ENCODE results near the gene PRR29.
A peak's percentile ranks its signal among the peaks of the same experiment; 100 is the strongest.

The PRR29 gene

GRCh38 chr17:63998050-63998720 lies at the start of gene PRR29:
PRR29 (plus strand) TSS chr17:63998351; CDS start chr17:63998365, 14 bp downstream.
- H3K4me3 ChIP-seq (ENCODE audit: low read depth in 1 of 2, low read length in 2 of 2): peak within 1 kb of the TSS; percentile 63 to 73
- H3K4me1 ChIP-seq (ENCODE audit: control insufficient read depth in 1 of 2, insufficient read depth in 2 of 2, low read length in 2 of 2): peaks cover 0 to 16% of the 10 kb centered on the region in 2 donors
- no peaks in the 10 kb centered on the region for H3K36me3 ChIP-seq (ENCODE audit: control insufficient read depth in 1 of 2, insufficient read depth in 2 of 2, low read length in 2 of 2)
- no peak within 1 kb of the TSS for H3K27ac ChIP-seq (ENCODE audit: low read length)
- no peaks in the 10 kb centered on the region for H3K9me3 ChIP-seq (ENCODE audit: control insufficient read depth in 1 of 2, low read length in 2 of 2)
- peaks cover 14% of the 10 kb centered on the region for H3K27me3 ChIP-seq (ENCODE audit: low read depth, low read length)

- Histone ChIP-seq H3K4me3 (ENCODE audit: low read depth in 1 of 2, low read length in 2 of 2) (no peak overlapping the region), H3K9me3 (ENCODE audit: control insufficient read depth in 1 of 2, low read length in 2 of 2) (no peaks in the 10 kb centered on the region), H3K36me3 (ENCODE audit: control insufficient read depth in 1 of 2, insufficient read depth in 2 of 2, low read length in 2 of 2) (no peaks in the 10 kb centered on the region), H3K4me1 (ENCODE audit: control insufficient read depth in 1 of 2, insufficient read depth in 2 of 2, low read length in 2 of 2) (no peaks in the 10 kb centered on the region), H3K27ac (ENCODE audit: low read length) (no peak overlapping the region), H3K27me3 (ENCODE audit: low read depth, low read length) (no peaks in the 10 kb centered on the region)
These were observed 49.6 kb upstream of the PRR29 start for GRCh38 chr17:63948521-63948920.

- H3K36me3 ChIP-seq (ENCODE audit: control insufficient read depth in 1 of 2, insufficient read depth in 2 of 2, low read length in 2 of 2): no peaks in the 10 kb centered on the region
- no peaks in the 10 kb centered on the region for H3K27me3 ChIP-seq (ENCODE audit: low read depth, low read length)
- no peak overlapping the region for H3K4me3 ChIP-seq (ENCODE audit: low read depth in 1 of 2, low read length in 2 of 2)
- no peak overlapping the region for H3K27ac ChIP-seq (ENCODE audit: low read length)
- no peaks in the 10 kb centered on the region for H3K4me1 ChIP-seq (ENCODE audit: control insufficient read depth in 1 of 2, insufficient read depth in 2 of 2, low read length in 2 of 2)
- H3K9me3 ChIP-seq (ENCODE audit: control insufficient read depth in 1 of 2, low read length in 2 of 2): no peaks in the 10 kb centered on the region
These were observed 48.4 kb upstream of the PRR29 start for GRCh38 chr17:63949576-63950250.

- Histone ChIP-seq H3K9me3 (ENCODE audit: control insufficient read depth in 1 of 2, low read length in 2 of 2) (no peaks in the 10 kb centered on the region), H3K4me3 (ENCODE audit: low read depth in 1 of 2, low read length in 2 of 2) (no peak overlapping the region), H3K27me3 (ENCODE audit: low read depth, low read length) (no peaks in the 10 kb centered on the region), H3K36me3 (ENCODE audit: control insufficient read depth in 1 of 2, insufficient read depth in 2 of 2, low read length in 2 of 2) (no peaks in the 10 kb centered on the region), H3K4me1 (ENCODE audit: control insufficient read depth in 1 of 2, insufficient read depth in 2 of 2, low read length in 2 of 2) (no peaks in the 10 kb centered on the region), H3K27ac (ENCODE audit: low read length) (no peak overlapping the region)
These were observed 46.9 kb upstream of the PRR29 start for GRCh38 chr17:63950940-63951907.

- Histone ChIP-seq H3K36me3 (ENCODE audit: control insufficient read depth in 1 of 2, insufficient read depth in 2 of 2, low read length in 2 of 2) (no peaks in the 10 kb centered on the region), H3K27ac (ENCODE audit: low read length) (no peak overlapping the region), H3K9me3 (ENCODE audit: control insufficient read depth in 1 of 2, low read length in 2 of 2) (no peaks in the 10 kb centered on the region), H3K27me3 (ENCODE audit: low read depth, low read length) (no peaks in the 10 kb centered on the region), H3K4me3 (ENCODE audit: low read depth in 1 of 2, low read length in 2 of 2) (no peak overlapping the region), H3K4me1 (ENCODE audit: control insufficient read depth in 1 of 2, insufficient read depth in 2 of 2, low read length in 2 of 2) (no peaks in the 10 kb centered on the region)
These were observed 43.6 kb upstream of the PRR29 start for GRCh38 chr17:63954402-63955063.

GRCh38 chr17:63955232-63955631 lies 42.9 kb upstream of the PRR29 start:
- H3K4me1 ChIP-seq (ENCODE audit: control insufficient read depth in 1 of 2, insufficient read depth in 2 of 2, low read length in 2 of 2): no peaks in the 10 kb centered on the region
- H3K36me3 ChIP-seq (ENCODE audit: control insufficient read depth in 1 of 2, insufficient read depth in 2 of 2, low read length in 2 of 2): no peaks in the 10 kb centered on the region
- no peak overlapping the region for H3K27ac ChIP-seq (ENCODE audit: low read length)
- H3K9me3 ChIP-seq (ENCODE audit: control insufficient read depth in 1 of 2, low read length in 2 of 2): no peaks in the 10 kb centered on the region
- no peaks in the 10 kb centered on the region for H3K27me3 ChIP-seq (ENCODE audit: low read depth, low read length)
- H3K4me3 ChIP-seq (ENCODE audit: low read depth in 1 of 2, low read length in 2 of 2): no peak overlapping the region

GRCh38 chr17:63955791-63956190 lies 42.4 kb upstream of the PRR29 start:
- no peaks in the 10 kb centered on the region for H3K36me3 ChIP-seq (ENCODE audit: control insufficient read depth in 1 of 2, insufficient read depth in 2 of 2, low read length in 2 of 2)
- H3K27ac ChIP-seq (ENCODE audit: low read length): no peak overlapping the region
- H3K4me1 ChIP-seq (ENCODE audit: control insufficient read depth in 1 of 2, insufficient read depth in 2 of 2, low read length in 2 of 2): peaks cover 0 to 1% of the 10 kb centered on the region in 2 donors

GRCh38 chr17:63956296-63956920 lies 41.7 kb upstream of the PRR29 start:
- Histone ChIP-seq H3K27ac (ENCODE audit: low read length) (no peak overlapping the region), H3K27me3 (ENCODE audit: low read depth, low read length) (no peaks in the 10 kb centered on the region), H3K36me3 (ENCODE audit: control insufficient read depth in 1 of 2, insufficient read depth in 2 of 2, low read length in 2 of 2) (no peaks in the 10 kb centered on the region), H3K9me3 (ENCODE audit: control insufficient read depth in 1 of 2, low read length in 2 of 2) (no peaks in the 10 kb centered on the region), H3K4me1 (ENCODE audit: control insufficient read depth in 1 of 2, insufficient read depth in 2 of 2, low read length in 2 of 2) (peaks cover 0 to 7% of the 10 kb centered on the region in 2 donors), H3K4me3 (ENCODE audit: low read depth in 1 of 2, low read length in 2 of 2) (no peak overlapping the region)

More at GRCh38 chr17:63955791-63956190, 42.4 kb upstream of the PRR29 start:
- no peaks in the 10 kb centered on the region for H3K27me3 ChIP-seq (ENCODE audit: low read depth, low read length)
- H3K4me3 ChIP-seq (ENCODE audit: low read depth in 1 of 2, low read length in 2 of 2): no peak overlapping the region
- H3K9me3 ChIP-seq (ENCODE audit: control insufficient read depth in 1 of 2, low read length in 2 of 2): no peaks in the 10 kb centered on the region

- Histone ChIP-seq H3K36me3 (ENCODE audit: control insufficient read depth in 1 of 2, insufficient read depth in 2 of 2, low read length in 2 of 2) (no peaks in the 10 kb centered on the region), H3K4me1 (ENCODE audit: control insufficient read depth in 1 of 2, insufficient read depth in 2 of 2, low read length in 2 of 2) (peaks cover 0 to 9% of the 10 kb centered on the region in 2 donors), H3K4me3 (ENCODE audit: low read depth in 1 of 2, low read length in 2 of 2) (no peak overlapping the region), H3K9me3 (ENCODE audit: control insufficient read depth in 1 of 2, low read length in 2 of 2) (no peaks in the 10 kb centered on the region), H3K27ac (ENCODE audit: low read length) (no peak overlapping the region), H3K27me3 (ENCODE audit: low read depth, low read length) (no peaks in the 10 kb centered on the region)
These were observed 38.1 kb upstream of the PRR29 start for GRCh38 chr17:63960006-63960405.

- Histone ChIP-seq H3K36me3 (ENCODE audit: control insufficient read depth in 1 of 2, insufficient read depth in 2 of 2, low read length in 2 of 2) (no peaks in the 10 kb centered on the region), H3K4me1 (ENCODE audit: control insufficient read depth in 1 of 2, insufficient read depth in 2 of 2, low read length in 2 of 2) (peaks cover 0 to 9% of the 10 kb centered on the region in 2 donors), H3K27ac (ENCODE audit: low read length) (no peak overlapping the region), H3K9me3 (ENCODE audit: control insufficient read depth in 1 of 2, low read length in 2 of 2) (no peaks in the 10 kb centered on the region), H3K27me3 (ENCODE audit: low read depth, low read length) (no peaks in the 10 kb centered on the region), H3K4me3 (ENCODE audit: low read depth in 1 of 2, low read length in 2 of 2) (no peak overlapping the region)
These were observed 37.7 kb upstream of the PRR29 start for GRCh38 chr17:63960430-63960829.

Data from muscle layer of duodenum (tissue), 2 donors.